ENCODE measurements around the gene OR10AG1. TPM values are rescaled to one million over a fixed set of nuclear protein-coding genes. Genes with fewer than 3 reads are reported as not detected.

The OR10AG1 gene
- not detected for polyA plus RNA-seq (ENCODE audit: insufficient read length)

- no peak for DNase-seq (ENCODE audit: low read depth)
Measured at GRCh38 chr11:55969845-55970244, at the start of gene OR10AG1. Gene OR10AG1, minus strand, starts transcription at chr11:55969945. Its CDS starts 38 bp downstream, at chr11:55969907.

GRCh38 chr11:56013805-56014204 lies 44.1 kb upstream of the OR10AG1 start:
- no peak for DNase-seq (ENCODE audit: low read depth)

- no peak for DNase-seq (ENCODE audit: low read depth)
Measured at GRCh38 chr11:56010716-56011115, 41.0 kb upstream of the OR10AG1 start.

- DNase-seq (ENCODE audit: low read depth): no peak
Measured at GRCh38 chr11:55994525-55994924, 24.8 kb upstream of the OR10AG1 start, which contains the start of gene OR5F1. Gene OR5F1, minus strand, starts transcription at chr11:55994625. Its CDS starts 0 bp downstream, at chr11:55994625.

GRCh38 chr11:55970935-55971334 lies 1.2 kb upstream of the OR10AG1 start:
- DNase-seq (ENCODE audit: low read depth): no peak

GRCh38 chr11:55967914-55968313 lies 1.8 kb downstream of the OR10AG1 start:
- no peak for DNase-seq (ENCODE audit: low read depth)

- DNase-seq (ENCODE audit: low read depth): no peak
Measured at GRCh38 chr11:55966391-55966790, 3.4 kb downstream of the OR10AG1 start.

GRCh38 chr11:55956521-55956920 lies 13.2 kb downstream of the OR10AG1 start:
- DNase-seq (ENCODE audit: low read depth): no peak

GRCh38 chr11:55949330-55949729 lies 20.4 kb downstream of the OR10AG1 start:
- DNase-seq (ENCODE audit: low read depth): no peak

- DNase-seq (ENCODE audit: low read depth): peak; percentile 4
Measured at GRCh38 chr11:55942785-55943392, 26.9 kb downstream of the OR10AG1 start.

- no peak for DNase-seq (ENCODE audit: low read depth)
Measured at GRCh38 chr11:55936300-55936699, 33.4 kb downstream of the OR10AG1 start, which contains the start of gene OR5I1. Gene OR5I1, minus strand, starts transcription at chr11:55936400. Its CDS starts 0 bp downstream, at chr11:55936400.

- DNase-seq (ENCODE audit: low read depth): no peak
Measured at GRCh38 chr11:55920537-55920936, 49.2 kb downstream of the OR10AG1 start.

Other genes starting within 250 kb of the OR10AG1 start
- gene OR5D13, start 196.5 kb downstream of the OR10AG1 start, polyA plus RNA-seq (ENCODE audit: insufficient read length): not detected
- not detected for gene OR5D14, start 174.4 kb downstream of the OR10AG1 start, polyA plus RNA-seq (ENCODE audit: insufficient read length)
- not detected for gene OR5L1, start 158.6 kb downstream of the OR10AG1 start, polyA plus RNA-seq (ENCODE audit: insufficient read length)
- not detected for gene OR5D18, start 150.3 kb downstream of the OR10AG1 start, polyA plus RNA-seq (ENCODE audit: insufficient read length)
- not detected for gene OR5L2, start 142.7 kb downstream of the OR10AG1 start, polyA plus RNA-seq (ENCODE audit: insufficient read length)
- gene OR5D16, start 131.2 kb downstream of the OR10AG1 start, polyA plus RNA-seq (ENCODE audit: insufficient read length): not detected
- gene TRIM51, start 86.6 kb downstream of the OR10AG1 start, polyA plus RNA-seq (ENCODE audit: insufficient read length): not detected
- gene OR5W2, start 55.4 kb downstream of the OR10AG1 start, polyA plus RNA-seq (ENCODE audit: insufficient read length): not detected
- gene OR5I1, start 33.5 kb downstream of the OR10AG1 start, polyA plus RNA-seq (ENCODE audit: insufficient read length): not detected
- gene OR5F1, start 24.7 kb upstream of the OR10AG1 start, polyA plus RNA-seq (ENCODE audit: insufficient read length): not detected
- 0.01 TPM for gene OR5AS1, start 57.7 kb upstream of the OR10AG1 start, polyA plus RNA-seq (ENCODE audit: insufficient read length)
- not detected for gene OR8I2, start 123.4 kb upstream of the OR10AG1 start, polyA plus RNA-seq (ENCODE audit: insufficient read length)
- gene OR8H2, start 133.7 kb upstream of the OR10AG1 start, polyA plus RNA-seq (ENCODE audit: insufficient read length): 0.08 TPM
- gene OR8H3, start 152.4 kb upstream of the OR10AG1 start, polyA plus RNA-seq (ENCODE audit: insufficient read length): not detected
- not detected for gene OR8J3, start 170.3 kb upstream of the OR10AG1 start, polyA plus RNA-seq (ENCODE audit: insufficient read length)
- not detected for gene OR8K5, start 190.4 kb upstream of the OR10AG1 start, polyA plus RNA-seq (ENCODE audit: insufficient read length)
- not detected for gene OR5J2, start 206.7 kb upstream of the OR10AG1 start, polyA plus RNA-seq (ENCODE audit: insufficient read length)

Data from forelimb muscle (tissue), 1 donor.